NCI-H1092 treated with DMSO at 0.1 percent for 48 hours (cell line): ENCODE results near the gene AAGAB.
"Not testable (repeated sequence)": the region's sequence is repeated elsewhere in the genome, so short reads cannot be mapped to it uniquely, and the experiment has no call there.

Experiments
- DNase-seq: peaks from one replicate; lab custom pipeline; 2025; lab: John Stamatoyannopoulos, UW

Gene AAGAB

GRCh38 chr15:67253549-67254237, 768 bp downstream of the AAGAB start:
- peak; percentile 48 for DNase-seq

GRCh38 chr15:67253101-67253500, 1.4 kb downstream of the AAGAB start:
- no peak for DNase-seq

- no peak for DNase-seq
Measured at GRCh38 chr15:67251318-67251717, 3.1 kb downstream of the AAGAB start.

- DNase-seq, result no peak
Measured at GRCh38 chr15:67249830-67250229, 4.6 kb downstream of the AAGAB start.

GRCh38 chr15:67248011-67248505, 6.4 kb downstream of the AAGAB start:
- DNase-seq, result no peak

- not testable (repeated sequence) for DNase-seq
Measured at GRCh38 chr15:67246606-67247005, 7.9 kb downstream of the AAGAB start.

- DNase-seq, result no peak
Measured at GRCh38 chr15:67244971-67245478, 9.4 kb downstream of the AAGAB start.

- no peak for DNase-seq
Measured at GRCh38 chr15:67242708-67243111, 11.8 kb downstream of the AAGAB start.

- DNase-seq, result no peak
Measured at GRCh38 chr15:67241132-67241855, 13.2 kb downstream of the AAGAB start.

GRCh38 chr15:67240235-67241131, 14.0 kb downstream of the AAGAB start:
- DNase-seq, result peak; percentile 26

GRCh38 chr15:67232591-67232990, 21.9 kb downstream of the AAGAB start:
- no peak for DNase-seq

- no peak for DNase-seq
Measured at GRCh38 chr15:67230504-67230903, 24.0 kb downstream of the AAGAB start.

- no peak for DNase-seq
Measured at GRCh38 chr15:67228286-67228685, 26.2 kb downstream of the AAGAB start.

GRCh38 chr15:67227846-67228245, 26.6 kb downstream of the AAGAB start:
- no peak for DNase-seq

GRCh38 chr15:67227431-67227830, 27.0 kb downstream of the AAGAB start:
- no peak for DNase-seq

- no peak for DNase-seq
Measured at GRCh38 chr15:67225336-67225735, 29.1 kb downstream of the AAGAB start.

- no peak for DNase-seq
Measured at GRCh38 chr15:67224889-67225288, 29.6 kb downstream of the AAGAB start.

- DNase-seq, result no peak
Measured at GRCh38 chr15:67219288-67219687, 35.2 kb downstream of the AAGAB start.

- DNase-seq, result no peak
Measured at GRCh38 chr15:67218428-67218827, 36.0 kb downstream of the AAGAB start.

GRCh38 chr15:67216859-67217258, 37.6 kb downstream of the AAGAB start:
- no peak for DNase-seq

GRCh38 chr15:67215102-67215501, 39.4 kb downstream of the AAGAB start:
- no peak for DNase-seq

GRCh38 chr15:67212684-67213367, 41.6 kb downstream of the AAGAB start:
- DNase-seq, result no peak
